HG03045 (cell line): ENCODE measurements around the gene HPRT1.

Experiments used
- ATAC-seq: cut with Tn5 transposase; IDR thresholded peaks from one replicate; pipeline ENCODE4 v1.9.1; 2021; ENCODE audit warnings: mild to moderate bottlenecking, moderate library complexity; ENCODE audit not compliant: unreplicated experiment

The HPRT1 gene

DNA sequence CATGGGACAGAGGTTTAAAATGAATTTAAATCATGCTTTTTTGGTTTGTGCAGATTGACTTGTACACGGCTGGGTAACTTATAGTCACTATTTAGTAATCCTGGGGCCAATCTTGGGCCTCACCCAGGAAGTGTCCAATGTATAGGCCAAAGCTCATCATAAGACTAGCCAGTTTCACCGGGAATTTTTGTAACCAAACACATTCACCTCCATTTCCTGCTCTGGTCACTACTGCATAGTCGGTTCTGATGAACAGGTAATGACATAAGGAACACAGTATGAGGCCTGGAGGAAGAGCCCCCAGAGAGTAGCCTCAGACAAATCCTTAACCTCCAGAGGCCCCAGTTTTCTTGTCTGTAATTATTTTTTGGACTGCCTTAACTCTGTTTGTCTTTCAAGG lies 81.9 kb downstream of the HPRT1 start:
- ATAC-seq: no peak

DNA sequence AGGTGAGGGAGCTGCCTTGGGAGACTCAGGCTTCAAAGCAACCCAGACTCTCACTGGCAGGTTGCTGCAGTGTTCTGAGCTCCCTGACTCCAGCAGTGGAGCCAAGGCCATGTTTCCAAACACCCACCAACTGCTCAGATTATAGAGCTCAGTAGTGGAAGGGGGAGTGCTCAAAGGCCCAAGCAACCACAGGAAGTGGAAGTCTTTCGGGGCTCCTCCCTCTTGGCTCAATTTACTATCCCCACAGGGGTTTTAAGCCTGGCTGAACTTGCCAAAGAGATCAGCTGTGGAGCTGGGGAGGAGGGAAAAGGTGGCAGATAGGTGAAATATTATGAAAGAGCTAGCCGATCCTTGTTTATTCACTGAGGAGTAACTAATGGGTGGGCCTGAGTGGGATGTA lies 82.5 kb downstream of the HPRT1 start:
- ATAC-seq: no peak

DNA sequence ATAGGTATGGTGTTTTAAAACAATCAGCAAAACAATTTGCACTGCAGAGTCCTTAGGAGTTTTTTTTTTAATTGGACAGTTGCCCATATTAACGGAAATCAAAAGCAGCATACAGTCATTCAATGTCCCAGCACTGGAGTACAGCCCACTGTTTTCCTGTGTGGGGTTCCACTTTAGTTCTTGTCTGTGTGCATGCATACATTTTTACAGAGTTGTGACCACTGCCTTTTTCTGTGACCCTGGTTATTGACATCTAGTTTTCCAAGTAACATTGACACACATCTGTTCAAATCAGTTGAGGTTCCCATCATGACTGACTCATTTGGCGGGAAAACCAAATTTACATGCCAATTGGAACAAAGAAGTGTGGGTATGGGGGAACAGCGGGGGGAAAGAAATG lies 83.3 kb downstream of the HPRT1 start:
- no peak for ATAC-seq

DNA sequence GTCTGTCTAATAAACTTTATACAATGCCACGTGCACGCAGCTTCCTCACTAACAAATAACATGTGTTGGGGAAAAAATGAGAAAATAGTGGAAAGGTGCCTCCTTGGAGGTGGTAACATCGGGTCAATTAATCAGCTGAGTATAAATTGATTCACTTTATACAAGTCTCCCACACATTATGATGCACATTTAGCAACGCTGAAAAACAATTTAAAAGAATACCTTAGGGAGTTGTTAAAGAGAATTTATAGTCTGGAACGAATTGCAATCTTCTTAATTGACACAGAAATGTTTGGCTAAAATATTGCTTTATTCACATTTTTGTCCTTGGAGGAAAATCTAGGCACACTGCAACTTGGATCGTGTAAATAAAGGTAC lies 84.2 kb downstream of the HPRT1 start:
- no peak for ATAC-seq

DNA sequence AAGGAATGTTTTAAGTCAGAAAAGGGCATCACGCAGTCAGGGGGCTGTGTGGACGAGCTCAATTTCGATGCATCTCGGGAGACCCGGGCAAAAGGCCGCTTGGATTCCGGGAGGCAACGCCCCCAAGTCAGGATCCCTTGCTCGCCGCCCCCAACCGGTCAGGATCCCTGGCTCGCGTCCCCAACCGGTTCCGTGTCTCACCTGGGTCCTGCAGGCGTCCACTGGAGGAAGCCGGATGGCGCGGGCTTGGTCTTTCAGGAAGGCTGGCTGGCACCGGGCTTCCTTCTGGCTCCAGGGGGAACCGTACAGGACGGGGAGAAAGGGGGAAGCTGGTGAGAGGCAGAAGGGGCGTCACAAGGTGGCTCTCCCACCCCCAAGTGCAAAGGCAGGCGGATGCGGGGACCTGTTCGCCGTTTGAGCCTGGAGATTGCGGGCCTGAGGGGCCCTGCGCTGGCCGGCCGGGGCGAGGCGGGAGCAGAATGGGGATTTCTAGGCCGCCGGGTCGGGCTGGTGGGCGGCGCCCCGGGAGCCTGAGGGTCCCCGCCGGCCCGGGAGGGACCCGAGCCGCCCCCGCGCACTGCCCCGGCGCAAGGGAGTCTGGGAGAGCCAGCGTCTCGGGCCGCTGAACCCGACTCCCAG lies 84.7 kb downstream of the HPRT1 start:
- no peak for ATAC-seq

DNA sequence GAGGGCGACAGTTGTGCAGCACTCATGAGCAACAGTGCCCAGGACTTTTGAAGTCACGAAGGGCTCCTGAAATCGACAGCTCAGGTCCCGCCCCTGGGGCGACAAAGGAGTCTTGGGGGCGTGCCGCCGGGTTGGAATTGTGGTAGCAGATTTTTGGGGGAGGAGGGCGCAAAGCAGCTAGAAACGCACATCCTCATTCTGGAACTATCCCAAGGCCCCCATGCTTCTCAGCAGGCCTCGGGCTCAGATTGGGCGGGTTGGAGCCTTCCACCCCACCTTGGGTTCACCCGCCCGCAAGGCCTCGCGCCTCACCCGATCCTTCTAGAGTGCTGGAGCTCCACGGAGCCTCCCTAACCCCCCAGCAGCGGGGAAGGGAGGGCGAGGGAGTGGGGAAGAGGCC lies 85.5 kb downstream of the HPRT1 start:
- no peak for ATAC-seq

DNA sequence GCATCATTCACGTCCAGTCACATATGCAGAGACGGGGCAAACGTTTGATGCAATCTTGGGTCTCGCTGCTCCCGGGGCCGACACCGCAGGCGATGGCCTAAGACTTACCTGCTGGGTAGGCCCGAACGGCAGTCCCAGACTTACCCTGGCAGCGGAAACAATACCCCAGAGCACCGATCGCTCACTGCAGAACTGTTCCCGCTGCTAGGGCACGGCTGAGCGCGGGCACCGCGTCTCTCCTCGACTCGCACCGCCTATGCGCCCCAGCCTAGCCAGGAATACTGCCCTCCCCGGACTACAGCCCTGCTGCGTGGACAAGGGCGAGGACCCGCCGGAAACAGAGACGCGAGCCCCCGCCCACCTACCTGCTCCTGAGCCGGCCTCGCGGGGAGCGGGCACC lies 86.2 kb downstream of the HPRT1 start:
- ATAC-seq: no peak

DNA sequence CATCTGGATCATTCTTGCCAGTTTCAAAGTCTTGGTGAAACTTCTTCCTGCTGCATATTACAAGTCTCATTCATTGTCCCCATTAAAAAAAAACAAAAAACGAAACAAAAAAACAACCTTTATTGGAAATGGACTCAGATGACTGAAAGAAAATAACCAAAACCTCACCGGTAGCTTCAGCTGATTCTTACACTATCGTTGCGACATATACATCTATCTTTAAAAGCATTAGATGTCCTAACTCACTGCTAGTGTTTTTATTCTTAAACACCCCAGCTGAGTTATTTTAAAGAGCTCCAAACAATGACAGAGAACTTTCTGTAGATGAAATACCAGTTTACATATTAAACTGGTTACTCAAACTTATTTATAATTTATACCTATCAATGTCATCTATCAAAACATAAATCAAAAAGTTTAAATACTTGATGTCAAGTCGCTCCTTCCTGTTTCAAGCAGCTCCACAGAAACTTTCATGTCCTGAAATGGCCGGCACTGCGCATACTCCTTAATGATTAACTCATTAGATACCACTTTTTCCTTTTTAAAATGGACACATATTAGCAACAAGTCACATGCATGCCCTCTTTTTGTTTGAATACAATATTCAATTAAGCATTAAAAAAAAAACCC lies 87.2 kb downstream of the HPRT1 start:
- ATAC-seq: no peak

DNA sequence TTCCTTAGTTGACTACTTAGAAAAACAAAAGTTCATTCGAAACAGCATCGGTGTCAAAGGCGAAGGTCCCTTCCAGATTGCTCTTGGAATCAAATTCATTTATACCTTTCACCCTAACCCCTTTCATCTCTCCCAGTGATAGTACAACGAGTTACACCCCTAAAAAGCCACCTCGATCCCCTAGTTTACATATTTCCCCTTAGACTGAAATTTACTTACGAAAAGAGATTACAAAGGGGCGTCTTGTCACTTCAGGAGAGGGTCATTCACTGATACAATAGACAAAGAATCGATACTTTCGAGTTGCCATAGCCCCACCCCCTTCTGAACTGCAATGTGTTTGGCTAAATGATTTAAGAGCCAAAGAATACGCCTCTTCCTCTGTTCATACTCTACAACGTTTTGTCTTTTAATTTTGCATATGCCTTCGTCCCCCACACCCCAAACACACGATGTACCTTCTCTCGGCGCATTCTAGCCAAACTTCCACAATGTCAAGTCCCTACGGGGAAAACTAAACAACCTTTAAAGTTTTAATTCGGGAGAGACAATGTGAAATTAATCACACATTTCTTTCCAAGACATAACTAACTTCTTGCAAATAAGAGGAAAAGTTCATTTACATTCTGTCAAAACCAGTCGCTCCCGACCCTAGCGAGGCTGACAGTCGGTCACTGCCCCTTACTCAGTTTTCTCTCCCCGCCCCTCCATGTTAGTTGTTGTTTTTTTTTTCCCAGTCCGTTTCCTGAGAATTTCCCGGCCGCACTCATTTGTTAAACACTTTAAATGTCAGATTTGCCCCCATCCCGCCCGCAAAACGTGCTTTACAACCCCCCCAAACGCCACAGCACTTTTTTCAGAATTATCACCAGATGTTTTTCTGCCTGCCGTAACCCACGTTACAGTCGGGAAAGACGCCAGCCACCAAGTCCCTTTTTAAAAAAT lies 88.6 kb downstream of the HPRT1 start:
- ATAC-seq: no peak
